HTERT RPE-1 (cell line): ENCODE data around the gene TDRD3.
"Not testable (repeated sequence)": the region's sequence is repeated elsewhere in the genome, so short reads cannot be mapped to it uniquely, and the experiment has no call there.

Experiments used
- in situ Hi-C: fragments of 300-500 bp; cut with MboI; formaldehyde crosslinking; loops from 4 replicates; pipeline ENCODE4 v1.14.3; 2020; ENCODE audit warnings: low sequenced_read_pairs

Gene TDRD3

GRCh38 chr13:60396783-60397703 is at the start of gene TDRD3:
Gene TDRD3 (plus strand): TSS chr13:60397220. CDS start chr13:60397365, 145 bp downstream.
- in situ Hi-C loops: no loop called here

- in situ Hi-C loops: no loop called here
Measured at GRCh38 chr13:60347690-60348089, 49.3 kb upstream of the TDRD3 start.

GRCh38 chr13:60348097-60348496 is 48.9 kb upstream of the TDRD3 start:
- in situ Hi-C loops: no loop called here

GRCh38 chr13:60351326-60351725 is 45.7 kb upstream of the TDRD3 start:
- in situ Hi-C loops: no loop called here

GRCh38 chr13:60351855-60352615 is 45.0 kb upstream of the TDRD3 start:
- in situ Hi-C loops: no loop called here

GRCh38 chr13:60352644-60353043 is 44.4 kb upstream of the TDRD3 start:
- in situ Hi-C loops: no loop called here

GRCh38 chr13:60355056-60355455 is 42.0 kb upstream of the TDRD3 start:
- in situ Hi-C loops: no loop called here

- in situ Hi-C loops: no loop called here
Measured at GRCh38 chr13:60356970-60357369, 40.0 kb upstream of the TDRD3 start.

GRCh38 chr13:60358453-60358852 is 38.6 kb upstream of the TDRD3 start:
- in situ Hi-C loops: no loop called here

GRCh38 chr13:60363288-60363687 is 33.7 kb upstream of the TDRD3 start:
- in situ Hi-C loops: no loop called here

GRCh38 chr13:60369242-60369641 is 27.8 kb upstream of the TDRD3 start:
- in situ Hi-C loops: no loop called here

- in situ Hi-C loops: no loop called here
Measured at GRCh38 chr13:60370343-60370742, 26.7 kb upstream of the TDRD3 start.

GRCh38 chr13:60372141-60372540 is 24.9 kb upstream of the TDRD3 start:
- in situ Hi-C loops: no loop called here

- in situ Hi-C loops: not testable (repeated sequence)
Measured at GRCh38 chr13:60379282-60379681, 17.7 kb upstream of the TDRD3 start.

GRCh38 chr13:60379837-60380565 is 17.0 kb upstream of the TDRD3 start:
- in situ Hi-C loops: no loop called here

GRCh38 chr13:60384911-60385310 is 12.1 kb upstream of the TDRD3 start:
- in situ Hi-C loops: no loop called here

GRCh38 chr13:60386250-60386649 is 10.8 kb upstream of the TDRD3 start:
- in situ Hi-C loops: no loop called here

- in situ Hi-C loops: no loop called here
Measured at GRCh38 chr13:60392131-60392530, 4.9 kb upstream of the TDRD3 start.

- in situ Hi-C loops: no loop called here
Measured at GRCh38 chr13:60395971-60396782, 843 bp upstream of the TDRD3 start.

- in situ Hi-C loops: no loop called here
Measured at GRCh38 chr13:60397704-60398378, 821 bp downstream of the TDRD3 start.
